ENCODE data around the gene HIPK3.

DNA sequence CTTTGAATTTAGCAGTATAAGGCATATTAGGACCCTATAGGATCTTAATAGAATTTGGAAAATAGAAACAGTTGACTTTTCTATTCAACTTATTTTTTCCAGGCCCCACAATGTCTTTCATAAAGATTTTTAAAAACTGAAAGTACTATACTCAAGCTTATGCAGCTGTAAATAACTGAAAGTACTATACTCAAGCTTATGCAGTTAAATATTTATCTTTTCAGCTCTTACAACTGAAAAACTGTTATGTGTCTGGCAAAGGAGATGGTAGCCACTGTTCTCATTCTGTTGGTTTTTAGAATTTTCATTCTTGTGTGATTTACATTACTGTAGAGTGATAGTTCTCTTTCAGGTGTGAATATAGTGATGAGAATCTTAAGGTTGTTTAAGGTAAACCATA lies 16.5 kb downstream of the HIPK3 start:
- TF ChIP-seq, protein P1, sequence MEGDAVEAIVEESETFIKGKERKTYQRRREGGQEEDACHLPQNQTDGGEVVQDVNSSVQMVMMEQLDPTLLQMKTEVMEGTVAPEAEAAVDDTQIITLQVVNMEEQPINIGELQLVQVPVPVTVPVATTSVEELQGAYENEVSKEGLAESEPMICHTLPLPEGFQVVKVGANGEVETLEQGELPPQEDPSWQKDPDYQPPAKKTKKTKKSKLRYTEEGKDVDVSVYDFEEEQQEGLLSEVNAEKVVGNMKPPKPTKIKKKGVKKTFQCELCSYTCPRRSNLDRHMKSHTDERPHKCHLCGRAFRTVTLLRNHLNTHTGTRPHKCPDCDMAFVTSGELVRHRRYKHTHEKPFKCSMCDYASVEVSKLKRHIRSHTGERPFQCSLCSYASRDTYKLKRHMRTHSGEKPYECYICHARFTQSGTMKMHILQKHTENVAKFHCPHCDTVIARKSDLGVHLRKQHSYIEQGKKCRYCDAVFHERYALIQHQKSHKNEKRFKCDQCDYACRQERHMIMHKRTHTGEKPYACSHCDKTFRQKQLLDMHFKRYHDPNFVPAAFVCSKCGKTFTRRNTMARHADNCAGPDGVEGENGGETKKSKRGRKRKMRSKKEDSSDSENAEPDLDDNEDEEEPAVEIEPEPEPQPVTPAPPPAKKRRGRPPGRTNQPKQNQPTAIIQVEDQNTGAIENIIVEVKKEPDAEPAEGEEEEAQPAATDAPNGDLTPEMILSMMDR (IDR thresholded peaks at IDR 0.05), result no peak
- no peak for TF ChIP-seq POLR2A (IDR thresholded peaks at IDR 0.05)
- no peak for TF ChIP-seq POLR2AphosphoS5 (IDR thresholded peaks at IDR 0.05)
- no peak for TF ChIP-seq EP300 (IDR thresholded peaks at IDR 0.05)

Measured in gastroesophageal sphincter (tissue), 3 donors.